HUES64 (cell line): Measurements from ENCODE around the gene ALS2. TPM values are rescaled to one million over a fixed set of nuclear protein-coding genes. Genes with fewer than 3 reads are reported as not detected.
"Not testable (repeated sequence)": the region's sequence is repeated elsewhere in the genome, so short reads cannot be mapped to it uniquely, and the experiment has no call there.

Source experiments
- H3K27ac ChIP-seq: 2 replicates; pipeline ENCODE4 v1.7.0; 2013; ENCODE audit warnings: low read depth, low read length, inconsistent platforms
- H3K27me3 ChIP-seq: 2 replicates; pipeline ENCODE4 v1.6.1; 2013; ENCODE audit warnings: mild to moderate bottlenecking, low read length; ENCODE audit not compliant: insufficient read depth
- H3K36me3 ChIP-seq: 2 replicates; pipeline ENCODE4 v1.6.1; 2013; ENCODE audit warnings: mild to moderate bottlenecking, low read length; ENCODE audit not compliant: insufficient read depth
- H3K4me1 ChIP-seq: 2 replicates; pipeline ENCODE4 v1.6.1; 2013; ENCODE audit warnings: mild to moderate bottlenecking, low read length, moderate library complexity; ENCODE audit not compliant: insufficient read depth
- H3K4me3 ChIP-seq: 2 replicates; pipeline ENCODE4 v1.5.1; 2013; ENCODE audit warnings: mild to moderate bottlenecking, low read length, moderate library complexity
- H3K9ac ChIP-seq: 2 replicates; pipeline ENCODE4 v1.6.1; 2013; ENCODE audit warnings: mild to moderate bottlenecking, low read depth, low read length
- H3K9me3 ChIP-seq: 2 replicates; pipeline ENCODE4 v1.6.1; 2013; ENCODE audit warnings: low read depth, low read length; ENCODE audit not compliant: insufficient read depth
- WGBS: fragments of 150-250, 120-280 bp; methylation state at CpG from one replicate; pipeline ENCODE4 v1.1.7; 2013; ENCODE audit warnings: missing lambda C conversion rate; 5-methylcytosine and 5-hydroxymethylcytosine counted together
- polyA plus RNA-seq, 2 experiments: library from polyadenylated mRNA; stranded (reverse); fragments of 50-300 nt; gene quantifications; one replicate each; pipeline ENCODE4 v1.2.3, GENCODE V29; 2013

ALS2 gene
- polyA plus RNA-seq (2013, experiment 1 of 2): 18.6 TPM
- polyA plus RNA-seq (2013, experiment 2 of 2): 21.7 TPM

GRCh38 chr2:201780674-201781493 is at the start of gene ALS2:
Gene ALS2 (minus strand): TSS chr2:201780933. CDS start chr2:201768885, 12,048 bp downstream.
- no peaks in the 10 kb centered on the region for H3K36me3 ChIP-seq
- H3K27me3 ChIP-seq: no peaks in the 10 kb centered on the region
- no peaks in the 10 kb centered on the region for H3K9me3 ChIP-seq
- under 1% methylated on average over 60 of the region's 60 CpGs for WGBS
- H3K9ac ChIP-seq: peak within 1 kb of the TSS; percentile 88
- H3K27ac ChIP-seq: peak within 1 kb of the TSS; percentile 90
- peak within 1 kb of the TSS; percentile 84 for H3K4me3 ChIP-seq
- H3K4me1 ChIP-seq: peaks cover 32% of the 10 kb centered on the region

DNA sequence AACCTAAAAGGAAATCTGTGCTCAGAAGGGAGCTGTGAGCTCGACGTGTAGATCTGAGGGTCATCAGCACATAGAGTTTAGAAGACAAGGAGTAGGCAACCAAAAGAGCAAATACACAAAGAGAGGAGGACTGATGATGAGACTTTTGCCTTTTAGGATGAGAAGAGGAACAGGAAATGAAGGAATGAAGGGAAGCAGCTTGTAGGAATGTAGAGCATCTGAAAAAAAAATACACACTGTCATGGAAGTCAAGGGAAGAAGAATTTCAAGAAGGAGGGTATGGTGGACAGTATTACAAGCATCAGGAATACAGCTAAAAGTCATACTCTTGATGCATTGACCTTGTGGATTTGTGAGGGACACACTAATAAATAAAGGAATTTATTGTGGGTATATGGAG is 47.5 kb upstream of the ALS2 start:
- Histone ChIP-seq H3K27ac (no peak overlapping the region), H3K9ac (no peak overlapping the region), H3K36me3 (no peaks in the 10 kb centered on the region), H3K9me3 (no peaks in the 10 kb centered on the region), H3K4me3 (no peak overlapping the region), H3K27me3 (no peaks in the 10 kb centered on the region), H3K4me1 (no peaks in the 10 kb centered on the region)
- WGBS: 89% methylated on average over 2 of the region's 2 CpGs

DNA sequence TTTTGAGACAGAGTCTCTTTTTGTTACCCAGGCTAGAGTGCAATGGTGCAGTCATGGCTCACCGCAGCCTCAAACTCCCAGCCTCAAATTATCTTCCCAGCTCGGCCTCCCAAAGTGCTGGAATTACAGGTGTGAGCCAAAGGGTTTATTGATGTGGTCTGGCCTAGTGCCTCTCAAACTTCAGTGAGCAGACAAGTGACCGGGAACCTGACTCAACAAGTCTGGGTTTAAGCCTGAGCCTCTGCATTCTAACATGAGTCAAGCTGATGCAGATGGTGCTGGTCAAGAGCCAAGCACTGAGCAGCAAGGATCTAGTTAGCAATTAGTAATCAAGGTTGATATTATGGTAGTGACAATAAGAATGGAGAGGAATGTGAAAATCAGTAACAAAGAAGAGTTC is 46.9 kb upstream of the ALS2 start:
- H3K27ac ChIP-seq: no peak overlapping the region
- no peak overlapping the region for H3K4me3 ChIP-seq
- 93% methylated on average over 2 of the region's 3 CpGs for WGBS
- no peaks in the 10 kb centered on the region for H3K36me3 ChIP-seq
- H3K27me3 ChIP-seq: no peaks in the 10 kb centered on the region
- no peaks in the 10 kb centered on the region for H3K4me1 ChIP-seq
- no peaks in the 10 kb centered on the region for H3K9me3 ChIP-seq
- H3K9ac ChIP-seq: no peak overlapping the region

- H3K4me1 ChIP-seq: no peaks in the 10 kb centered on the region
- no CpG with 5 or more reads among the region's 1 CpG for WGBS
- no peak overlapping the region for H3K27ac ChIP-seq
- no peak overlapping the region for H3K9ac ChIP-seq
- no peaks in the 10 kb centered on the region for H3K27me3 ChIP-seq
- no peaks in the 10 kb centered on the region for H3K36me3 ChIP-seq
- H3K9me3 ChIP-seq: no peaks in the 10 kb centered on the region
- H3K4me3 ChIP-seq: no peak overlapping the region
Measured at GRCh38 chr2:201824212-201824611, 43.5 kb upstream of the ALS2 start.

GRCh38 chr2:201821080-201821479 is 40.3 kb upstream of the ALS2 start:
- Histone ChIP-seq H3K9ac (no peak overlapping the region), H3K4me1 (no peaks in the 10 kb centered on the region), H3K4me3 (no peak overlapping the region), H3K27me3 (no peaks in the 10 kb centered on the region), H3K27ac (no peak overlapping the region), H3K36me3 (no peaks in the 10 kb centered on the region), H3K9me3 (peaks cover 9% of the 10 kb centered on the region)
- WGBS: 86% methylated on average over 4 of the region's 5 CpGs

DNA sequence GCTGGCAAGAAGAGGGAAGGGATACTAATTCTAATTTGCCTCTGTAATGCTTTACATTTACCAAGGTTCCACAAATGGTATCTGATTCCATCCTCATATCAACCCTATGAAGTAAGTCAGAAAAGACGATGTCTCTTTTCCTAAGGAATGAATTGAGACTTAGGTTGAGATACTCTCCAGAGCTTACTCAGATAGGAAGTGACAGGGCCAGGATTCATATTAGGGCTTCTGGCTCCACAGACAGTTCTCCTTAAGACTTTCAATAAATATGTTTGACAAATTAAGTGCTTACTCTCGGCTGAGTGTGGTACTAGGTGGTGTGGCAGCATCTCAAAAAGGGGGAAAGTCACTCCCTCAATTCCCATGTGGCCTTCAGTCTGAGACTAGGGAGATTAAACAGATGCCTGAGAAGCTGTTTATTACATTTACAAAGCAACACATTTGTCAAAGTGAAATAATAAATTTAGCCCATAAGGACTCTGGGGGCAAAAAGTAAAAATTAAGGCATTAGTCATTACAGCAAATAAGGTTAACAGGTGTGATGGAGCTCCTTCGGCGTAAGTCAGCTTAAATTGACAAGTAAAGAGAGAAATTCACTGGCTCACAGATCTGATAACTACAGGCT is 39.8 kb upstream of the ALS2 start:
- H3K9ac ChIP-seq: no peak overlapping the region
- WGBS: 96% methylated on average over 4 of the region's 4 CpGs
- no peak overlapping the region for H3K4me3 ChIP-seq
- no peaks in the 10 kb centered on the region for H3K36me3 ChIP-seq
- H3K27me3 ChIP-seq: no peaks in the 10 kb centered on the region
- no peak overlapping the region for H3K27ac ChIP-seq
- peaks cover 9% of the 10 kb centered on the region for H3K9me3 ChIP-seq
- no peaks in the 10 kb centered on the region for H3K4me1 ChIP-seq

- Histone ChIP-seq H3K4me3 (no peak overlapping the region), H3K27me3 (no peaks in the 10 kb centered on the region), H3K9me3 (peaks cover 9% of the 10 kb centered on the region), H3K27ac (no peak overlapping the region), H3K9ac (no peak overlapping the region), H3K4me1 (no peaks in the 10 kb centered on the region), H3K36me3 (no peaks in the 10 kb centered on the region)
- WGBS: 92% methylated on average over 5 of the region's 5 CpGs
Measured at GRCh38 chr2:201816657-201817575, 36.2 kb upstream of the ALS2 start.

GRCh38 chr2:201813996-201814760 is 33.4 kb upstream of the ALS2 start:
- no peaks in the 10 kb centered on the region for H3K4me1 ChIP-seq
- no peak overlapping the region for H3K4me3 ChIP-seq
- no peak overlapping the region for H3K27ac ChIP-seq
- WGBS: 87% methylated on average over 7 of the region's 9 CpGs
- no peaks in the 10 kb centered on the region for H3K27me3 ChIP-seq
- peaks cover 9% of the 10 kb centered on the region for H3K9me3 ChIP-seq
- no peaks in the 10 kb centered on the region for H3K36me3 ChIP-seq
- no peak overlapping the region for H3K9ac ChIP-seq

- not testable (repeated sequence) for H3K27ac ChIP-seq, H3K9ac ChIP-seq, H3K27me3 ChIP-seq, H3K4me3 ChIP-seq, H3K9me3 ChIP-seq, H3K36me3 ChIP-seq, H3K4me1 ChIP-seq
- 98% methylated on average over 7 of the region's 7 CpGs for WGBS
Measured at GRCh38 chr2:201810604-201811003, 29.9 kb upstream of the ALS2 start.

- 96% methylated on average over 4 of the region's 4 CpGs for WGBS
- no peaks in the 10 kb centered on the region for H3K9me3 ChIP-seq
- H3K36me3 ChIP-seq: no peaks in the 10 kb centered on the region
- no peak overlapping the region for H3K4me3 ChIP-seq
- peaks cover 9% of the 10 kb centered on the region for H3K4me1 ChIP-seq
- H3K9ac ChIP-seq: no peak overlapping the region
- no peak overlapping the region for H3K27ac ChIP-seq
- no peaks in the 10 kb centered on the region for H3K27me3 ChIP-seq
Measured at GRCh38 chr2:201809633-201810032, 28.9 kb upstream of the ALS2 start.
